NCI-H1105 treated with DMSO at 0.1 percent for 48 hours (cell line): Measurements from ENCODE around the gene MEF2C.

Source experiments
- DNase-seq: peaks from one replicate; lab custom pipeline; 2025; lab: John Stamatoyannopoulos, UW

MEF2C gene

DNA sequence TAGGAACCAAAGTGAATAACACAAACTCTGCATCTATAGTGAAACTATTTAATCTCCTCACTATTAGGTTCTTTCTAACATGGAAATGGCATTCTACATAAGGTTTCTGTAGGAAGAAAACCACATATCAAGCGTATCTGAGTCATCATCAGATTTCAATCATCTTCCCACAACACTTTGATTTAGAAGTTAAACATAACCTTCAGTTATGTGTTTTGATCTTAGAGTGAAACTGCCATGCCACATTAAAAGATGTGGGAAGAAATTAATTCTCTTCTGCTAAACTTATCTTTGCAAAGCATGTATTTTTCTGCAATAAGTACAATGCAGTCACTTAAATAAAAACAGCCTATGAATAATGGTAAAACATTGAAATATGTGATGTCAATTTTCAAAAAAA, 55.0 kb downstream of the MEF2C start:
- no peak for DNase-seq

DNA sequence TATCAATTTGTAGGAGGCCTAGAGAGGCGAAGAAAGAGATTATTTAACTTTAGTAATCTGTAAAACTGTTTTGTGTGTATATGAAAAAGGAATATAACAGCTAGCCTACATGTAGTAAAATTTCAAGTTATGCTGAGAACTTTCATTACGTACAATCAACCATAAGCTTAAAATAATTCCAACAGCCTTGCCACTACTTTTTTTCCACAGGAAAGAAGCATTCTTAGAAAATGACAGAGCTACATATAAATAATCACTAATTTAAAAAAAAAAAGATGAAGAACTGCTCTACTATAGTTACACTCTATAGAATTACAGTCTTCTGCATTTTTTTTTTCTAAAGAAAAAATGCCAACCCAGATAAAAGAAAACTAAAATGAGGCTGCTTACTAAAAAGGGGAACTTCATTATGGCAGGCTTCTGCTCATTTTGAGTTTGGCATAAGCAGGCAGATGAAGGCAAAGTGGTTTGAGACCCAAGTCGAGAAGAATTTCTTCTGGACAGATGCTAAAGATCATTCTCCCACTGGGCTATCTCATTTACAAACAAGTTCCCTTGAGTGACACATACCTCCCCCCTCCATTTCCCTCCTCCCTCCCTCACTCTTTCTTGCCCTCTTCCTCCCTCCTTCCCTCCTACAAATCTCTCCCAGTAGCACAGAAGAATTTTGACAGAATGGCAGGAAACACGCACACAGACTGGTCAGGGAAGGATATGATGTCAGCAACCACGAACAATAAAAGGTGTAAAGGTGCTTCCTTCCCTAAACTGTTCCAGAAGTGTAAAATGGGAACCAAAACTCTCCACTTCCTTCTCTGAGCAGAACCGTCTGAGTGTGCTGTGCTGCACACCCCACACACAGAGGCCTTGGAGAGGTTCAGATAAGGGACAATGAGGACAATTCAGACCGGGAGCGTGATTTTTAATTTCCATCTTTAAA, 56.1 kb downstream of the MEF2C start:
- no peak for DNase-seq

DNA sequence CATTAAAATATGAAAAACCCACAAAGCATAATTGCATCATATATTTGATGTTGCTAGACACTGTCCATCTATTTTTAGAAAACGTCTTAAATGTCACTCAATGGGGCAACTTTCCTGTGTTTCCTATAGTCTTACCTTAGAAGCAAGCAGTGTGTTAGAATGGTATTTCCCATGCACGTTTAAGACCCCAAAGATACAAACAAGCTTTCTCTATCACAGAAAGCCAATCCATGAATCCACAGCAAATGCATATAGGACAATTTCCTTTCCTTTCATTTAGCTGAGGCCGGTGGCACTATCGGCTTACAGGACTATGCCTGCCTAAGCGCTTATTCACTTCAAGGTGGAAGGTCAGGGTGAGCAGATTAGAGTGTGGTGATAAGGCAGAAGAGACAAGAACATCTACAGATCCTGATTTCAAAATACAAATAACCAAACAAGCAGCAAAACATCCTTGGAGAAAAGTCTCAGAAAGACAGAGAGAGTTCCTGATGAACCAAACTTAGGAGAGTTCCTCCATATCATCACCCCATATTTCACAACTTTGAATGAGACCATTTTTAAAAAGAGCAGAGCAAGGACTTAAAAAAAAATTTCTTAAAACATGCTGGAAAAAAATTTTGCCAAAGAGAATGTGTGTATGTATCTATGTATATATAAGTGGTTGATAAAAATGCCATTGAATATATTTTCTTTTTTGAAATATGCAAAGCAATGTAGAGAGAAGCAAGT, 57.2 kb downstream of the MEF2C start:
- no peak for DNase-seq

DNA sequence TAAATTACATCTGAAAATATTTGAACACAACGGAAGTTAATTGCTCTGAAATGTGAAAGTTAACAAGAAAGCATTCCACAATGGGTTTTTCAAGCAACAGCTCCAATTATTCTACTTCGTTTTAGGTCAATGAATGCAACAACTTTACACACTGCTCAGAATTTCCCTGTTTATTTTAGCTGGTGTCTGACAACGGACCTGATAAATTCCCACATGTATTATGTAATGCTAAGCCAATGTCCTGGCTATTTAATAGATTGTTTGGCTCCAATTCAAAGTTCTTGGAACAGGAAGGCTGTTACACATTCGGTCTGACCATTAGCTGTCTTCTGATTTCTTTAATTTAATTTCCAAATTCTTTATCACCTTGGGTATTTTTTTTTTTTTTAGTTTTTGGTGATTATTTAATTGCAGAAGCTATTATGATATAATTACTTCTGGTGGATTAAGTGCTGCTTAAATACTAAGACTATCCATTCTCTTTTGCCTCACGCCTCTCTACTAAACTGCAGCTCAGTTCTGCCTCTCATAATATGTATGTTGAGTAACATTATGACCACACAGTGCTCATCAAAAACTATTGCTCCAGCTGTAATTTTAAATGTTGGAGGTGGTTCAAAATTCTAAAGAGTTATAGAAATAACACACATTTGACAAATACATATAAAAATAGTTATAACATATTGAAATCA, 57.9 kb downstream of the MEF2C start:
- peak; percentile 3 for DNase-seq

DNA sequence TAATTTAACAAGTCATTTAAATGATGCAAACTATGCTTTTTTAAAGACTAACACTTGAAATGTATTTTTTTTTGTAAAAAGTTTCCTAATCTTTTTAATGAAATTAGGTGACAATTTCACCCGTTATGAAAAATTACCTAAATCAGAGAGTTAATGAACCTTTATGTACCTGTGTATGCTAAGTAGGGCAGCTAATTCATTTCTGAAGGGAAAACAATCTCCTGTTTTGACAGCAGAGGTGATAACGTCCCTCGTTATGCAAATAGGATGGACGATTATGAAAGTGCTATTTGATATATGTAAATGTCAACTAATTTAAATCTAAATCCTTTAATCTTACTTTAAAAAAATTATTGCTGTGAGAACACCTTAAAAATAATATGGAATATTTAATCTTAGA, 58.8 kb downstream of the MEF2C start:
- no peak for DNase-seq

DNA sequence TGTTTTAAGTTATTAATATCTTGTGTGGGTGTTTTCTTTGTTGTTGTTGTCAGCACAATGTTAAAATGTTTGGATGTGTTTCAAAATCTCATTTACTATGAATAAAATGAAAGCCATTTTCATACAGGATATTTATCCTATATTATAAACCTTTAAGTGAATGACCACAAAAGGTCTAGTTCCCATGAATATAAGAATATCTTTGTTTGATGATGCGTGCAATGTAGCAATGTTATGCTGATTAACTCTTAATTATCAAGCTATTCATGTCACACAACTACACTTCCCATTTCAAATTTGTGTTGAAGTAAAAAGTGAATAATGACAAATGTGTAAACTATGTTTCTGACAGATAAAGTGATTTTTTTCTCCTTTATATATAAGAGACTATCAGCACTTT, 59.8 kb downstream of the MEF2C start:
- no peak for DNase-seq

DNA sequence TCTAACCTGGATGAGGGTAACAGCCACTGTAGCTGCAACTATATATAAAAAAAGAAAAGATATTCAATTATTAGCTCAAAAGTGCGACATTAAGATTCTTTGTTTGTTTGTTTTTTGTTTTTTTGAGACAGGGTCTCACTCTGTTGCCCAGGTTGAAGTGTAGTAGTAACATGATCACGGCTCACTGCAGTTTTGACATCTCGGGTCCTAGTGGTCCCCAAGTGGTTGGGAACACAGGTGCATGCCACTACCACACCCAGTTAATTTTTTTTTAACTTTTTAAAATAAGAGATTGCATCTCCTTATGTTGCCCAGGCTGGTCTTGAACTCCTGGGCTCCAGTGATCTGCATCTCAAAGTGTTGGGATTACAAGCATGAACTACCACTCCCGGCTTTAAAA, 61.8 kb downstream of the MEF2C start:
- no peak for DNase-seq

DNA sequence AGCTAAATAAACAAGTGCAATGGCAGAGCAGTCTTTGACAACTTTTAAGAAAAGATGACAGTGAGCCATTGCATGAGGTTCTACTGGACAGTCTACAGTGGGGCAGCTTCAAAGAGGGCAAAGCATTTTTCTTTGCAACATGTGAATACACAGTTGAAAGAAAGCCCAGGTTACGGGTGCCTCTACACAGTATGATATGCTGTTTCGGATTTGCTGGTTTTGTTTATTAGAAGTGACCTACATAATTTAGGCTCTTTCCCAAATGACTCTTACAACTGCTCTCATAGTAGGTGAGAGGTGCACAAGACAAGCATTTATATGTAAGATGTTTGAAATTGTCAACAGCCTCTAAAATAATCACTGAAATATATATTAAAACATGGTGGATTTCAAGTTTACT, 62.4 kb downstream of the MEF2C start:
- no peak for DNase-seq

DNA sequence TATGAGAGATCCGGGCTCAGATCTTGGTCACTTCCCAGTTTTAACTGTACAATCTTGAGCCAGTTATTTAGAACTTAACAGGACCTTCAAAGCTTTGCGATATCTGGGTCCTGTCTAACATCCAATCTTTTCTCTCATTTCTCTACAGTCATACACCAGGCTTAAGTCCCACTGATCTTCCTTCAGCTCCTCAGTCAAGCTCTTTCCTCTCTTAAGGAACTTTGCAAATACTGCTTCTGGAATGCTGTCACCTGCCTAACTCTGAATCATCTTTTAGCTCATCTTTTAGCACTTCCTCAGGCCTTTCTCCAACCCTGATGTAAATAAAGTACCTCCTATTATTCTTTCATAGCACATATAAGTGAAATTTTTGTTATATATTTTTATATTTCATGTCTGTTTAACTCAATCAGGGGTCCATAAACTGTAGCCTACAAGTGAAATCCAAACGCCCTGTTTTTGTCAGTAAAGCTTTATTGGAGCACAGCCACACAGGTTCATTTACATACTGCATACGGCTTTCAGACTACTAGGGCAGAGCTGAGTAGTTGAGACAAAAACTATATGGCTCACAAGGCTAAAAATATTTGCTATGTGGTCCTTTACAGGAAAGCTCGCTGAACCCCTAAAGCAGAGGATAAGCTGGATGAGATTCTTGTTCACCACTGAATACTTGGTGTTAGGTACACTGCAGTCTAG, 63.5 kb downstream of the MEF2C start:
- no peak for DNase-seq

DNA sequence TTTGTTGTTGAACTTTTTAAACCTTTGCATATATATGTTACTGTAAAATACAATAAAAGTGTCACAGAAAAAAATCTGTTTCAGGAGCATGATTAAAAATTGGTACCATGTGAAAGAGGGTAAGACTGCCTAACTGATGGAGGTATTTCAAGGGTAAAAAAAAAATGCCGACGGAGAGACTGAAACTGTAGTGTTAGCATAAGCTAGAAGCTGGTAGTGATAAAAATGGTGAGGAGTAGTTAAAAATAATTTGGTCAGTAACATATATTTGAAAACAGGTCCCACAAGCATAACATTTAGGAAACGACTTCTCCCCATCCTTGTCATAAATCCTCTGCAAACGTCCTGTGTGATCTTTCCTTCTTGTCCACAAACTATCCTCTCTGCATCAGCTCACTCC, 64.7 kb downstream of the MEF2C start:
- no peak for DNase-seq

DNA sequence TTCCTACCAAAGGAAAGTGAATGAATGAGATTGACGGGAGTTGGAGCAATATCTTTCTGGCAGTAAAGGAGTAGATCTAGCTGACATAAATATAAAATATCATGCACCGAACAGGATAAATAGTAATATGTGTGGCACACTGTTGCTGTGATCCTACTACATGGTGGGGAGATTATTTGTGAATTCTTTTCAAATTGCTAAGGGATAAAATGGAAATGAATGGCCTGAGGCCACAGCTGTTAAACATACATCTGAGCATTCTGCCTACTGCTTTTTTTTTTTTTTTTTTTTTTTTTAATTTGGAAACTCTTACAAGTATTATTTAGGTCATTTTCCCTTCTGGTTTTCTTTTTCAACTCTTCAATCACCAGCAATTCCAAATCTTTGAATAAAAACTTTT, 66.8 kb downstream of the MEF2C start:
- no peak for DNase-seq

DNA sequence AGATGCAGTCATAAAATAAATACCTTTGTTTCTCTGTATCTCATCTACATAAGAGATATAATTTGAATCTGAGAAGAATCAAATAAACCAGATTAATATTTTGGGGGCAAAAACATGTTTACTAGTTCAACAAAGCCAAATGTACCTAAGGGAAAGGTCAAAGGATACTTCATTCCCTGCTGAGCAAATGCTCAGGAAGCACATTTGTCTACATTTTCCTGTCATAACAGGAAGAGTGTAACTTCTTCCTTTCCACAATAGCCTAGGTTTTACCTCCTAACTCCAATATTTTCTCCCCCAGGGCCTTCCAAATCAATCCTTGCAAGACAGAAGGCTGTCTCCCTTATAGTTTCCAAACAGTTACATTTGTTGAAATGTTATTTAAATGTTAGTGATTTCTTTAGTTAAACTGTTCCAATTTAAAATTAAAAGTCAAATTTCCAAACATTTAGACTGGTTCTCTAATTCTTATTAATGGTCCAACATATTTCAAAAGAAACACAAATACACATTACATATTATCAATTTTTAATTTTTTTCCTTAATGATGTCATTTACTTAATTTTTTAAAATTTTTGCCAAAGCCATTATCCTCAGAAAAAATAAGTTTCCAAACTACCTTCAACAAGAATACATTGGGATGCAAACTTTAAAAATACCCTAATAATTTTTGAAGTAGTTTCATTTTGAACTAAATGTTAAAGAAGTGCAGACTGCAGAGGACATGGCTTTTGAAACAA, 67.8 kb downstream of the MEF2C start:
- DNase-seq = no peak

DNA sequence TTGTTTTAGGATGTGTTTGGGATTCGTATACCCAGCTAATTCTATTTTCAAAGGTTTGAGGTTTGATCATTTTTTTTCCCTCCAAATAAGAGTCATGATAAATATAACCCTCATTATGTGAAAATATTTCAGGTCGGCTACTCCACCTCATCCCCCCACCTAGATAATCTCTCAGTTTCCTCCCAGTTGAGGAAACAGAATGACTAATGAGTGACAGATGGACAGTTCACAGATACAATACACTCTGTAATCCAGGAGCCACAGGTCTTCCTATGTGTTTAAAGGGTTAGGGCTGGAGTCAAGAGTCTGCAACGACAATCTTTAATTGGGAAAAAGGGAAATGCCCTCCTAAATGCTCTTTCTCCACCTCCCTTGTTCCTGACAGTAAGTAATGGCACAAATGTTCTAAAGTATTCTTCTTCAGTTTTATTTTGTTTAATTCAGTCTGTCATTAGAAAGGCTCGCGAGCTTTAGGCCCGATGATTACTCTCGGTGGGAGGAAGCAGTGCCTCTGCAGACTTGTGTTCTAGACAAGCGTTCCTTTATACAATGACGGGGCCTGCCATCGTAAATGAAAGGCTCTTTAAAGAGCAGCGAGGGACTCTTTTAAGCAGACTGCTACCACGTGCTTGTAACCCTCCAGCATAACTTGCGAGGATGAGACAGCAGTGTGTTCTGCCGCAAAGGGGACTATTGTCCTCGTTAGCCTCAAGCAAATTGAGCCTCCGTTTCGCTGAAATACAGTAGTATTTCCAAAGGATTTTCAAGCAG, 69.0 kb downstream of the MEF2C start:
- DNase-seq = no peak

DNA sequence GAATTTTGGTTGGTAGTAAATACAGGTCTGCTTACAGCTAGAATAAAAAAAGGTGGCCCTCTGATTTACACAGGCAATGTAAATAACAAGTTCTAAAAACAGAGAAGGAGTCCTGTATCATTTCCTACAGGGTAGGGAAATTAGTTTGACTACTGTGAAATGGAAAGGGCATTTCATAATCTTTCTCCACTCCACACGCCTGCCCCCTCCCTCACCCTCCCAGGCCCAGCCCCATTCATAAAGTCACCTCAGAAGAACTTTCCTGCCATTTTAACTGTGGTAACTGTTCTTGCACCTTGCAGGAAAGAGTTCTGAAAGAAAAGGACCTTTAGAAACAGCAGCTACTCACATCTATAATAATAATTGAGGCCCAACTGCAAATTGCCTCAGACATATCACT, 69.7 kb downstream of the MEF2C start:
- DNase-seq = no peak

DNA sequence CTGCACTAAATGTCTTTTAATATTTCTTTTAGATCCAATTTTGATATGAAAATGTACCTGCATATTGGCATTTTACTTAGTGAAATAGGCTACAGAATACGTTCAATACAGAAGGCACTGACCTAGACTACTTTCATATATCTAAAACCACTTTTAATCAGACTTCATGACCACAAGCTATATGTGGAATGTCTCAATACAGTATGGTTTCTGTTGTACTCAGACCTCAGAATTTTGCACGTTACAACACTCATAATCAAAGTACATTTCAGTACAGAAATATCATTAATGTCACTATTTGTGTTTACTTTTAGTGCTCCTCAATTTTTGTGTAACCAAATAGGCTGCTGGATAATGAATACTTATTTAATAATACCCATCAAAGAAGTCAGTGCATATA, 74.8 kb downstream of the MEF2C start:
- no peak for DNase-seq

DNA sequence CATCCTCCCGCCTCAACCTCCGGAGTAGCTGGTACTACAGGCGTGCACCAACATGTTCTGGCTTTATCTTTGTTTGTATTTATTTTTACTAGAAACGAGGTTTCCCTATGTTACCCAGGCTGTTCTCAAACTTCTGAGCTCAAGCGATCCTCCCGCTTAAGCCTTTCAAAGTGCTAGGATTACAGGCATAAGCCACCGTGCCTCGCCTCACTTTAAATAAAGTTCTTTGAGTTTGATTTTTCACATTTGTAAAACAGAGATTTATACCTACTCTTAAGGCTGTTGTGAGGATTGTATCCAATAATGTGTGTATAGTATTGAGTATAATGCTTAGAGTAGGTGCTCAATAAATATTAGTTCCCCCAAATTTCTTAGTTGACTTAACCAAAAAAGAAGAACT, 75.7 kb downstream of the MEF2C start:
- DNase-seq = no peak

DNA sequence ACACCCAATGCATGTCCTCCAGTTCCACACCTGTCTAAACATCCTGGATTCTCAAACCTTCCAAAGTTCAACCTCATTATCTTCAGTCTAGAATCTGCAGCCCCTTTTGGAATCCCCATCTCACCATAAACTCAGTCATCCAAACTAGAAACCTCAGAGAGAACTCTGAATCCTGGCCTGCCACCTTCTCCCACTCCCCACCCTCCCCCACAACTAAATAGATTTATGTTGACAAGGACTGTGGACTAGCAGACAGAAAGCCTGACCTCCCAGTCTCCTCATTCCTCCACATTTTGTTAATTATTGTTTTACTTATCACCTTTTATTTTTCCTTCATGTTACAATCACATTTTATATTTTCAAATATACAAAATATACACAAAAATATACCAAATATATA, 76.6 kb downstream of the MEF2C start:
- no peak for DNase-seq

DNA sequence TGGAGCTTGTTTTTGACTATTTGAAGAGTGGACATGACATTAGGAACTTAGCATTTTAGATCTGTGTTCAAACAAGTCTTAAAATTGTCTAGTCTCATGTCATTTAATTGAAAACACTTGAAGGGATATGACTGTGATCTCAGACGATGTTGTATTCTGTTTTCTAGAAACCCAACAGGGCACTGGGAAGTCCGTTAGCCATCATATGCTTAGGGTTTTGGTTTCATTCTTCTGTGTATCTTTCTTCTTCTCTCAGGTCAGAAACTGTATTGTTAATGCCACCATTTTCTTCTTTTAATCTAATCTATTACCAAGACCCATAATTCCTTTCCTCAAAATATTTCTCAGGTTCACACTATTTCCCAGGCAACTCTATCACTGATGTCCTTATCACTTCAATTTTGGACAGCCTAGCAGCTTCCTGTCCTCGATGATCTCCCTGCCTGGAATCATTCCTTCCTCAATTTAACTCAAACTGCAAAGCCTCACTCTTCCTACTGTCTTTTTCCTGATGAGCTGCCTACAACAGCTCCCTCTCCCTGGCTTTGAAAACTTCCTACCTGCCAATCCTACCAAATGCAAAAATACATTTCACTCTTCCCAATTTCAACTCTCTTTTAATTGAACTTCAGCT, 77.7 kb downstream of the MEF2C start:
- no peak for DNase-seq

DNA sequence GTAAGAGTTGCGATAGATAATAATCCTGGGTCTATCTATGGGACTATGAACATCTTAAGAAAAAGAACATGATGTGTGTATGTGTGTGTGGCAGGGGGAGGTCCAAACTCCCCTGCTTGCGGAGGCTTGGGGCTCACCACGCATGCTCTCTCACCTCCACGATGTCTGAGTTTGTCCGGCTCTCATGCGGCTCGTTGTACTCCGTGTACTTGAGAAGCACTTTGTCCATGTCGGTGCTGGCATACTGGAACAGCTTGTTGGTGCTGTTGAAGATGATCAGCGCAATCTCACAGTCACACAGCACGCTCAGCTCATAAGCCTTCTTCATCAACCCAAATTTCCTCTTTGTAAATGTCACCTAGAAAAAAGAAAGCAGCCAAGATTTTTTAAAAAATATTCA, 78.5 kb downstream of the MEF2C start:
- DNase-seq = no peak

DNA sequence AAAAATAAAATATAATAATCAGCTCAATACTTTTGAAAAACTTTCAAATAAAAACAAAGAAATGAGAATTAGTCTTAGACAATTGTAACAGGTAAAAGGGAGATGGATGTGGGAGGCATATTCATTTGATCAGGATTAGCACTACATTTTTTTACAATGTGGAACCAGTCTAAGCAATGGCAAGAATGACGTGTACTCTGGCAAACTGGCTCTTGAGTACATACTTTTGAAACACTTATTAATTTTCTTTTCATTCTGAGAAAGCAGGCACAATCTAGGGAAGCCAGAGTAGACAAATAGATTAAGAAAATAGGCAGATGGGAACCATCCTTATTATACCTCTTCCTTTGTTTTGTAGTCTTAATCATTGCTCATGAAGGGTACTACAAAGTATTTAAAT, 79.7 kb downstream of the MEF2C start:
- no peak for DNase-seq
